MG63 (cell line): Measurements from ENCODE around the gene NUAK1. TPM values are rescaled to one million over a fixed set of nuclear protein-coding genes. Genes with fewer than 3 reads are reported as not detected.

Source experiments
- DNase-seq: peaks from one replicate; pipeline ENCODE4 v3.0.0-alpha.2; 2020
- H3K27me3 ChIP-seq: fragments of 250-450 bp; sonication (Bioruptor Pico); 2 replicates; pipeline ENCODE4 v1.5.1; 2020; ENCODE audit warnings: mild to moderate bottlenecking, moderate library complexity
- H3K36me3 ChIP-seq: fragments of 250-450 bp; sonication (Bioruptor Pico); 2 replicates; pipeline ENCODE4 v1.5.1; 2020; ENCODE audit warnings: mild to moderate bottlenecking, moderate library complexity
- H3K4me3 ChIP-seq: fragments of 250-450 bp; sonication (Bioruptor Pico); 2 replicates; pipeline ENCODE4 v1.5.1; 2020; ENCODE audit warnings: mild to moderate bottlenecking, moderate library complexity
- H3K9me3 ChIP-seq: fragments of 250-450 bp; sonication (Bioruptor Pico); 2 replicates; pipeline ENCODE4 v1.5.1; 2020; ENCODE audit warnings: mild to moderate bottlenecking, moderate library complexity
- total RNA-seq: library from RNA; depleted of rRNA; stranded (reverse); fragments of >200 nt; shearing (Covaris generic); gene quantifications from 2 replicates; pipeline ENCODE4 v1.2.3, GENCODE V29; 2014; ENCODE audit warnings: low replicate concordance

NUAK1 gene
- total RNA-seq, 1 experiment from 2014 or later: 4.9 TPM

GRCh38 chr12:106137530-106138356 lies 1.0 kb downstream of the NUAK1 start:
- peak overlapping the region; percentile 66 for H3K4me3 ChIP-seq
- no peaks in the 10 kb centered on the region for H3K27me3 ChIP-seq
- no peak for DNase-seq
- no peaks in the 10 kb centered on the region for H3K9me3 ChIP-seq
- H3K36me3 ChIP-seq: no peaks in the 10 kb centered on the region

GRCh38 chr12:106136263-106136662 lies 2.5 kb downstream of the NUAK1 start:
- no peaks in the 10 kb centered on the region for H3K27me3 ChIP-seq
- H3K36me3 ChIP-seq: no peaks in the 10 kb centered on the region
- no peak overlapping the region for H3K4me3 ChIP-seq
- peak; percentile 70 for DNase-seq
- no peaks in the 10 kb centered on the region for H3K9me3 ChIP-seq

DNA sequence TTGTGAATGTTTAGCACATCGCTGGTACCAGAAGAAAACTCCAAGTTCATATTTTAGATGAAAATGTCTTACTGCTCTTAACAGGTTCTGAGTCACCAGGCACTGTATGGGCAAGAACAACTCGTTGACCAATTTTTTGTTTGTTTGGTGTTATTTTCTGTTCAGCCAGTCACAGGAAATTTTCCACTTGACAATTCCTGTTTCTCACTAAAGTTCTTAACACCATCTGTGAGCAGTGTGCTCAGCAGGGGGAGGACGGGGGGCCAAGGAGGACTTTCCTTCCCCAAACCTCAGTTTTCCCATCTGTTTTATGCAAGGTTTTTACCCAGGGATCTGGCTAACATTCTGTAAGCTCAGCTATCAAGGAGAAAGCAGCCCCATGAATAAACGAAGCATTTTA lies 3.0 kb downstream of the NUAK1 start:
- H3K4me3 ChIP-seq: no peak overlapping the region
- H3K36me3 ChIP-seq: no peaks in the 10 kb centered on the region
- no peaks in the 10 kb centered on the region for H3K9me3 ChIP-seq
- no peak for DNase-seq
- H3K27me3 ChIP-seq: no peaks in the 10 kb centered on the region

DNA sequence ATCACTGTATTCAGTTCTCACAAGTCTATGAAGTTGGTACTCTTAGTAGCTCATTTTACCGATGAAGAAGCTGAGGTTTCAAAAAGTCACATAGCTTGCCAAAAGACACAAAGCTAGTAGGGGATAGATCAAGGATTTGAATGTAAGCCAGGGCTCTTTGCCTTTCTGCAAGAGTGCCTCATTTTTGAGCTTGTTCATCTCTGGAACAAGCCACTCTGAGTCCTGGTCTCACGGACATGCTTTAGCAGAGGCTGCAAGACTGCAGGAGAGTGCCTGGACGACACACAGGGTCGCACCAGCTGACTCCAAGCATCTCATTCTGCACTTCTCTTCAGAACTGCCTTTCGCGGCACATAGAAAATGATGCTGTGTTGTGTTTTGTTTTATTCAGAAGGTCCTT lies 3.7 kb downstream of the NUAK1 start:
- Histone ChIP-seq H3K36me3 (no peaks in the 10 kb centered on the region), H3K4me3 (no peak overlapping the region)

DNA sequence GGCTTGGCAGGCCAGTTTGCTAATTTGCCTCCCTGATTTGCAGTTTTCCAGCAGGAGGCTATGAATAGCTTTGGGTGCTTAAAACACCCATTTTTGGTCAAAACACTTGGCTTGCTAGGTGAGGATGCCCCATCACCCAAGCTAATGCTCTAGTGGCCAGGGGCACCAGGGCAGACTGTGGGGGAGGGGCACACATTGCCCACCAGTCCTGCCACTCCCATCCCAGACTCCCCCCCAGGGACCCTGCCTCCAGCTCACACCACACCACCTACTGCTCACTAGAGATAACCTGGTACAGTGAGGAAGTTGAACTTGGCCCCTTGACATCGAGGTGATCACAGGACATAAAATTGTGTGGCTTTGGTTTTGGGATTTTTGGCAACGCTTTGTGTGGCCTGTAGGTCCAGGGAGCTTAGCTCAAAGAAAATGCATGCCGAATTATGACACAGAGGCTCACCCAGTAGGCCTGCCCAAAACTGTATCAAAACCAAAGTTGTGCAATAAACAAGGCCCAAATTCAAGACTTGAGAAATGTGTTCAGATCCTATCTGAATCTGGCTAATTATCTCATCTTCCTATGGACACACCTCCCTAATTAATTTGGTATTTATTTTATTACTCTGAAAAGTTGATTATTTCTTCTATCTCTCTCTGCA lies 4.3 kb downstream of the NUAK1 start:
- H3K36me3 ChIP-seq: no peaks in the 10 kb centered on the region
- no peak for DNase-seq
- no peaks in the 10 kb centered on the region for H3K9me3 ChIP-seq
- no peak overlapping the region for H3K4me3 ChIP-seq
- no peaks in the 10 kb centered on the region for H3K27me3 ChIP-seq

More for the DNA sequence above, 3.7 kb downstream of the NUAK1 start:
- no peaks in the 10 kb centered on the region for H3K27me3 ChIP-seq
- no peak for DNase-seq
- H3K9me3 ChIP-seq: no peaks in the 10 kb centered on the region

DNA sequence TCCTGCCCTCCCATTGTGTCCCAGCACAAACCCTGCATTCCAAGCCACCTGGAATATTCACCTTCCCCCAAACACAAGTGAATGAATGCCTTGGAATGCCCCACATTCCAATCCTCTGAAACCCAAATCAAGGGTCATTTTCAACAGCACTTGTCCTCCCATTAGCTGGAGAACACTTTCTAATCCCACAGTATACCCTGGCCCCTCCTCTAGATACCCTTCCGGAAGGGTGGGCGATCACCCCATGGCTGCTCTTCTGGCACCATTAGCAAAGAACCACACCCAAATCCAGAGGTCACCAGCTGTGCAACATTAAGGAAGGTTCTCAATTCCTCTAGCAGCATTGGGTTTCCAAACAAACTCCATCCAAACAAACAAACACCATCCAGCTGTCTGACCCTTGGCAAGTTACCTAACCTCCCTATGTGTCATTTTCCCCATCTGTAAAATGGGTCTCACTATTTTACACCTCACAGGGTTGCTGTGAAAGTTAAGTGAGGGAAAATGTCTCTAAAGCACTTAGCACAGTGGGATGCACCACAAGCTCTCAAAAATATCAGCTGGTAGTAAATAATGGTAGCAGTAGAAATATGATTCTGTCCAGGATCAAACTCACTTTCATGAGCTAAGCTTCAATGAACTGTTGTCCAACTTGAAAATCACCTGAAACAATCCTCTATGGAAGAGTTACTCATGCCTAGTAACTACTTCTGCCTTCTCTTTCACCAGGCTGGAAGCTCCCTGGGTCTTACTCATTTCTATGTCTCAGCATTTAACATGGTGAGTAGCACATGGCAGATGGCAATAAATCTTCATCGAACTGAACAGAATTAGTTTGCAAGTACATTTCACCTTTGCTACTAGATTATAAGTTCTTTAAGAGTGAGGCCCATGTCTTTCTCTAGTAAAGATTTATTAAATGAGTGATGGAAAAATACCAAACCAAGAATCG lies 5.3 kb downstream of the NUAK1 start:
- no peaks in the 10 kb centered on the region for H3K9me3 ChIP-seq
- H3K4me3 ChIP-seq: no peak overlapping the region
- H3K27me3 ChIP-seq: no peaks in the 10 kb centered on the region
- no peak for DNase-seq
- no peaks in the 10 kb centered on the region for H3K36me3 ChIP-seq

DNA sequence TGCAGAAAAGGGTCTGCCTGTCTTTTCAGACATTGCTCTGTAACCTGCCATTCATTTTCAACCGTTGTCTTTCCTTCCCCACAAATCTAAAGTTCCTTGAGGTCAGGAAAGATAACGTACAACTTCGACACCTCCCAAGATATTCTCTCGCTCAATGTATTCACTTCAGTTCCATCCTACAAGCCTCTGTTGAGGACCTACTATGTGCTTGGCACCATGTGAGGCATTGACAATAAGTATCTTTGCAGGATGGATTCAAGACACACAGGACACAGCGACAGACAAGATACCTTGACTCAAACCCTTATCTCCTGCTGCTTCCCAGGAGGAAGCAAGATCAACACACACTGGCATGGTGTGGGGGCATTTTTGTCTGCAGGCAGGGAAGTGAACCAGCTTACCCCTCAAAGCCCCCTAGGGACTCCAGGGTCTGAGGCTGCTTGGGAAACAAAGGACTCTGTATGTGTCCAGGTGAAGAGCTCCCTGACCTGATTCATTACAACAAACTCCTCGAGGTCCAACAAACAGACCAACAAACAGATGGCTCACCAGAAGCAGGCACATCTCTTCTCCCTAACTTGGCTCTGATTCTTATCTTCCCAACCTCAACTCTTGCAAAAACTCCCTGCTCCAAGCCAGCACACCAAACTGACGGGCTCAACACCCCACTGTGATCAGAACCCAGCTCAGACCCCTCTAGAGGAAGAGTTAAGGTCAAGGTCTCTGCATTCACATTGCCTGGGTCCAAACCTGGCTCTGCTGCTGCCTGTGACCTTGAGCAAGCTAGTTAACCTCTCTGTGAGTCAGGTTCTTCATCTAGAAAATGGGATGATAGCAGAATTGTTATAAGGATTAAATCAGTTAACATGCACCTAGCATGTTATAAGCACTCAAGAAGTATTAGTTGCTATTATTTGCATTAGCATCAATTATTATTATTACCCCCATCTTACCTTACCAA lies 6.3 kb downstream of the NUAK1 start:
- H3K4me3 ChIP-seq: no peak overlapping the region
- no peaks in the 10 kb centered on the region for H3K9me3 ChIP-seq
- no peaks in the 10 kb centered on the region for H3K36me3 ChIP-seq
- H3K27me3 ChIP-seq: no peaks in the 10 kb centered on the region
- DNase-seq: no peak

GRCh38 chr12:106131676-106132075 lies 7.1 kb downstream of the NUAK1 start:
- Histone ChIP-seq H3K27me3 (no peaks in the 10 kb centered on the region), H3K9me3 (no peaks in the 10 kb centered on the region), H3K36me3 (no peaks in the 10 kb centered on the region), H3K4me3 (no peak overlapping the region)
- DNase-seq: no peak

DNA sequence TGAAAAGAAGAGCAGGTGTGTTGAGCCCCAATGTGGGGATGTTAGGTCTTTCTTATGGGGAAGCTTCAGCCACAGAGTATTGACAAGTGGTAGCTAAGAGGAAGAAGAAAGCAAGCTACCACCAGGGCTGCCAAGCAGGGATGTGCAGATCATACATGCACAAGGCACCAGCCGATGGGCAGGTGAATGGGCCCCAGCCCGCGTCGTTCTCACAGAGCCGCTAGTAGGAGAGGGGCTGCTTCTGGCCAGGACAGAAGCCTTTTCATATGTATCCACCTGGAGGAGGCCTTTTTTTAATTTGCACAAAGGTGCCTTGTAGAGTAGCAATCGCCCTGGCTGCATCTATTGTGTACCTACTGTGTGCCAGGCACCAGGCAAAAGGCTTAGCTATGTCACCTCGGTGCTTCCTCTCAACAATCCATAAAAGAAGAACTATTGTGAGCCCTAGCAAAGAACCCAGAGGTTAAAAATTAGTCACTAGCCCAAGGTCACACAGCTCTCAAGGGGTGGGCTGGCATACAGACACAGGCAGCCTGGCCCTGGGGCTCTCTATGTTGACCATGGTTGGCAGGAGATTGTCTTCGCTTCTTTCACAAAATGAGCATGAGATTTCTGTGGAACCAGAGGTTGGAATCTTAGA lies 8.2 kb downstream of the NUAK1 start:
- Histone ChIP-seq H3K27me3 (no peaks in the 10 kb centered on the region), H3K9me3 (no peaks in the 10 kb centered on the region), H3K36me3 (no peaks in the 10 kb centered on the region), H3K4me3 (no peak overlapping the region)
- no peak for DNase-seq

- H3K27me3 ChIP-seq: no peaks in the 10 kb centered on the region
- H3K9me3 ChIP-seq: no peaks in the 10 kb centered on the region
- DNase-seq: no peak
- H3K36me3 ChIP-seq: no peaks in the 10 kb centered on the region
- no peak overlapping the region for H3K4me3 ChIP-seq
These were observed 10.0 kb downstream of the NUAK1 start for GRCh38 chr12:106128585-106129328.

GRCh38 chr12:106127338-106128126 lies 11.2 kb downstream of the NUAK1 start:
- Histone ChIP-seq H3K4me3 (no peak overlapping the region), H3K36me3 (no peaks in the 10 kb centered on the region), H3K9me3 (no peaks in the 10 kb centered on the region), H3K27me3 (no peaks in the 10 kb centered on the region)
- DNase-seq: no peak

GRCh38 chr12:106126441-106127337 lies 12.1 kb downstream of the NUAK1 start:
- Histone ChIP-seq H3K4me3 (no peak overlapping the region), H3K27me3 (no peaks in the 10 kb centered on the region), H3K9me3 (no peaks in the 10 kb centered on the region), H3K36me3 (no peaks in the 10 kb centered on the region)
- DNase-seq: peak; percentile 34

GRCh38 chr12:106125351-106126095 lies 13.2 kb downstream of the NUAK1 start:
- H3K9me3 ChIP-seq: no peaks in the 10 kb centered on the region
- H3K4me3 ChIP-seq: no peak overlapping the region
- no peaks in the 10 kb centered on the region for H3K27me3 ChIP-seq
- no peak for DNase-seq
- H3K36me3 ChIP-seq: no peaks in the 10 kb centered on the region
